ENCODE measurements around the gene KRTAP3-2.

The KRTAP3-2 gene

DNA sequence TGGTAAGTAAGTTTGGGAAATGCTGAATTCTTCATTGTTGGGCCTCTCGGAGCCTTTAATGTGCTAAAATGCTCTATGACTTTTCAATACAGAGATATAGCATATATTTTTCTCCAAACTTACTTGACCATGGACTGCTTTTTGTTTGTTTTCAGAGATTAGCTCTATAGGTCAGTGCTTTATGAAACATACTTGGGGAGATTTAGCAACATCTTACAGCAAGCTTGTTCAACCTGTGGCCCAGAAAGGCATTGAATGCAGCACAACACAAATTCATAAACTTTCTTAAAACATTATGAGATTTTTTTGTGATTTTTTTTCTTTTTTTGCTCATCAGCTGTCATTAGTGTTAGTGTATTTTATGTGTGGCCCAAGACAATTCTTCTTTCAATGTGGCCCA is 10.2 kb upstream of the KRTAP3-2 start:
- TF ChIP-seq, protein P1, sequence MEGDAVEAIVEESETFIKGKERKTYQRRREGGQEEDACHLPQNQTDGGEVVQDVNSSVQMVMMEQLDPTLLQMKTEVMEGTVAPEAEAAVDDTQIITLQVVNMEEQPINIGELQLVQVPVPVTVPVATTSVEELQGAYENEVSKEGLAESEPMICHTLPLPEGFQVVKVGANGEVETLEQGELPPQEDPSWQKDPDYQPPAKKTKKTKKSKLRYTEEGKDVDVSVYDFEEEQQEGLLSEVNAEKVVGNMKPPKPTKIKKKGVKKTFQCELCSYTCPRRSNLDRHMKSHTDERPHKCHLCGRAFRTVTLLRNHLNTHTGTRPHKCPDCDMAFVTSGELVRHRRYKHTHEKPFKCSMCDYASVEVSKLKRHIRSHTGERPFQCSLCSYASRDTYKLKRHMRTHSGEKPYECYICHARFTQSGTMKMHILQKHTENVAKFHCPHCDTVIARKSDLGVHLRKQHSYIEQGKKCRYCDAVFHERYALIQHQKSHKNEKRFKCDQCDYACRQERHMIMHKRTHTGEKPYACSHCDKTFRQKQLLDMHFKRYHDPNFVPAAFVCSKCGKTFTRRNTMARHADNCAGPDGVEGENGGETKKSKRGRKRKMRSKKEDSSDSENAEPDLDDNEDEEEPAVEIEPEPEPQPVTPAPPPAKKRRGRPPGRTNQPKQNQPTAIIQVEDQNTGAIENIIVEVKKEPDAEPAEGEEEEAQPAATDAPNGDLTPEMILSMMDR (IDR thresholded peaks at IDR 0.05; ENCODE audit: control insufficient read depth, insufficient read depth, low read depth, low read length, missing control alignments), result no peak
- DNase-seq (ENCODE audit: low read depth), result no peak
- no peak overlapping the region for H3K4me3 ChIP-seq (ENCODE audit: control insufficient read depth, low read depth, low read length)

DNA sequence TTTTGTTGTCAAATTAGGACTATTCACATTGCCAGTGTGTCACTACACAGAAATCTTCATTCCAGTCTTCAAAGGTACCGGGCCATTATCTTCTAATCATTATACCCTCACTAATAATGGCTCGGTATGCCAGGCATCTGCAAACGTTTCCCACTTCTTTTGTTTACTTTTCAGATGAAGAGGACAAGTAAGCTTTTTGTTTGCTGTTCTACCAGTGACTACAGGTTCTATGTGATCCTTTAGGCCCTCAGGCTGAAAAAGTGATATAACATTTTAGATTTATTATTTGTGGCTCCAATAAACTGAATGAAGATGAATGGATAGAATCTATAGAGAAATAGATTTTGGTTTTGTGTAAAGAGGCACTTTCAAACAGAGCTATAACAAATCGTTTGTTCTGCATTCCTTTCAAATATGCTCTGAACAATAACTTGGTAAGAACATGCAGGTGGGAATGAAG is 9.6 kb upstream of the KRTAP3-2 start:
- TF ChIP-seq, protein P1 (IDR thresholded peaks at IDR 0.05; ENCODE audit: control insufficient read depth, insufficient read depth, low read depth, low read length, missing control alignments), result no peak
- DNase-seq (ENCODE audit: low read depth), result no peak
- no peak overlapping the region for H3K4me3 ChIP-seq (ENCODE audit: control insufficient read depth, low read depth, low read length)

DNA sequence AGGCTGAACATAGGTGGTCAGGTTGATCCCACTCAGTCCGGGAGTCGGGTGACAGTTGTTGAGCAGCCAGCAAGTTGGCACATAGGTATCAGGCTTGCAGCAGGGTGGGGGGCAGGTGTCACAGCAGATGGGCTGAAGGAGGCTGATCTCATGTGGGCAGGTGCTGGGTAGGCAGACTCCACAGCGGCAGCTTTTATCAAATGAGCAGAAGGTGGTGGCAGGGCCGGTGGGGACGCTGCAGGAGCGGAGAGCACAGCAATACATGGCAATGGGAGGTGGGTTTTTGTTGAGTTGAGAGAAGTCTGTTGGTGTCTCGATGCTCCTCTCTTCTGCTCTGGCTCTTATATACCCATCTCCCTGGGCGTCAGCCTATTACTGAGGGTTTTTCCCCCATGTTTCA is 9.1 kb upstream of the KRTAP3-2 start, which contains the start of gene KRTAP3-1:
TSS of gene KRTAP3-1 (minus strand) at position 318 of the 400 bp plus-strand sequence. CDS start at position 264, 54 bp downstream.
- TF ChIP-seq, protein P1 (IDR thresholded peaks at IDR 0.05; ENCODE audit: control insufficient read depth, insufficient read depth, low read depth, low read length, missing control alignments), result no peak
- DNase-seq (ENCODE audit: low read depth), result no peak
- no peak within 1 kb of the TSS for H3K4me3 ChIP-seq (ENCODE audit: control insufficient read depth, low read depth, low read length)

DNA sequence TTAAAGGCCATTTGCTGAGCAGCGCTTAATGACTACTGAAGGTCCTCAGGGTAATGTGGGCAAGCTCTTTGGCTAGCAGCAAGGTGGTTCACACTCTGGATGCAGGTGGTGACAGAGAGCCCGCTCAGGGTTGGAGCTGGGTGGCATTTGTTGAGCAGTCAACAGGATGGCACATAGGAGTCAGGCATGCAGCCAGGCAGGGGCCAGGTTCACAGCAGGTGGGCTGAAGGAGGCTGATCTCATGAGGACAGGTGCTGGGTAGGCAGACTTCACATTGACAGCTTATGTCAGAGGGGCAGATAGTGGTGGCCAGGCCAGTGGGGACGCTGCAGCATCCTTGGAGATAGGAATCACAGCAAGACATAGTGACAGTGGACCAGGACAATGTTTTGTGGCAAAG is 4.7 kb upstream of the KRTAP3-2 start:
- TF ChIP-seq, protein P1 (IDR thresholded peaks at IDR 0.05; ENCODE audit: control insufficient read depth, insufficient read depth, low read depth, low read length, missing control alignments), result no peak
- no peak for DNase-seq (ENCODE audit: low read depth)
- H3K4me3 ChIP-seq (ENCODE audit: control insufficient read depth, low read depth, low read length), result no peak overlapping the region

DNA sequence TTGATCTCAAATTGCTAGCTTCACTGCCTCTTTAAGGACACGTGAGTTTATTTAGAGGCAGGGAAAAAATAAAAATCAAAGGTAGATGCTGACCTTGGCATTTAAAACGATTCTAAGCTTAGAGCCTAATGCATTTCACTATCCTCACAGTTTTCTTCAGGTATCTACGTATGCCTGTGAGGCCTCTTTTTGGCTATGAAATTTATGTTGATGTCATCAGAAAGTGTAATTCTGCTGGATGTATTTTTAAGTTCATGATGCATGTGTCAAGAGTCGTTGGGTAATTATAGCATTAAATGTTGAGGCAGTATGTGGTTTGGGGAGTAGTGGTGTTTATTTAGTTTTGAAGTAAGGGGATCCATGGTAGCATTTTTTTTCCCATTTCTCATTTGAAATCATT is 4.2 kb upstream of the KRTAP3-2 start:
- no peak for DNase-seq (ENCODE audit: low read depth)
- TF ChIP-seq, protein P1 (IDR thresholded peaks at IDR 0.05; ENCODE audit: control insufficient read depth, insufficient read depth, low read depth, low read length, missing control alignments), result no peak
- no peak overlapping the region for H3K4me3 ChIP-seq (ENCODE audit: control insufficient read depth, low read depth, low read length)

DNA sequence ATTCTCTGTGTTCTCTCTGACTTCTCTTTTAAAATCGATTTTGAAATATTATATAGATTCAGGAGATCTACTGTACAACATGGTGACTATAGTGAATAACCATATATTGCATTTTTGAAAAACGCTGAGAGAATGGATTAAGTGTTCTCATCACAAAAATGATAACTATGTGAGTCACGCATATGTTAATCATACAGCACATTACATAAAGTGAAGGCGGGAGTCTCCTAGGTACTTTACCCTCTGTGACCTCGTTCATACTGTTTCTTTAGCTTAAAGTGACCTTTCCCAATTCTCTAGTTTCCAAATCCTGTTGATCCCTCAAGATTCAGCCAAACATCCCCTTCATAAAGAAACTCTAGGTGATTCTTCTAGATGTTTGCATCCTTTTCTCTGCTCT is 3.1 kb upstream of the KRTAP3-2 start:
- no peak overlapping the region for H3K4me3 ChIP-seq (ENCODE audit: control insufficient read depth, low read depth, low read length)
- DNase-seq (ENCODE audit: low read depth), result no peak
- TF ChIP-seq, protein P1 (IDR thresholded peaks at IDR 0.05; ENCODE audit: control insufficient read depth, insufficient read depth, low read depth, low read length, missing control alignments), result no peak

DNA sequence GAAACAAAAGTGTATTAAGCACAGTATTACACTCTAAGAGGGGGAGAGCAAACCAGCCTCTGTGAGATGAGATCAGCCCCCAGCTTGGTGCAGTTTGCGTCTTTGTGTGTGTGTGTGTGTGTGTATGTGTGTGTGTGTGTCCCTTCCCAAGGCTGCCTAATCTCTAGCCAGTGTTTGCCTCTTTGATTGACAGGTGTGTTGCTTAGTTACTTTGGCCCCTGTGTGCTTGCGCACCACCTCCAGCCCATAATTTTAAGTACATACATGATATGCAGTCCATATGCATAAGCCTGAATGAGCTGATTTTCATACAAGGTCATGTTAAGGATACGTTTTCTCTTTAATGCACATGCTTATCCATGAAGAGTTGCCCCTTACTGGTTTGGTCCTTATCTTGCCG is 2.1 kb upstream of the KRTAP3-2 start:
- TF ChIP-seq, protein P1 (IDR thresholded peaks at IDR 0.05; ENCODE audit: control insufficient read depth, insufficient read depth, low read depth, low read length, missing control alignments), result no peak
- H3K4me3 ChIP-seq (ENCODE audit: control insufficient read depth, low read depth, low read length), result no peak overlapping the region
- no peak for DNase-seq (ENCODE audit: low read depth)
